K562 (cell line): ENCODE data around the gene ZNF2. TPM values are rescaled to one million over a fixed set of nuclear protein-coding genes. Genes with fewer than 3 reads are reported as not detected.

ENCODE experiments used
- CBX5 ChIP-seq: IDR thresholded peaks from 2 replicates; pipeline ENCODE4 v1.6.1; 2014; ENCODE audit warnings: low read depth, borderline replicate concordance
- CEBPG ChIP-seq, 3 experiments: fragments of 200-800 bp in 1 of 3; sonication (Bioruptor generic) in 1 of 3; sonication (generic) in 1 of 3; formaldehyde crosslinking in 1 of 3; IDR thresholded peaks in 2 of 3; conservative IDR thresholded peaks in 1 of 3; 2 replicates each; pipeline versions ENCODE4 v1.6.1 to v1.8.0; 2016 to 2022; ENCODE audit warnings: missing compliant biosample characterization in 2 of 3, missing genetic modification characterization in 2 of 3, mild to moderate bottlenecking in 1 of 3, missing genetic modification reagents in 1 of 3
- CREB1 ChIP-seq, 2 experiments: sonication (generic) in 1 of 2; formaldehyde crosslinking in 1 of 2; IDR thresholded peaks; 2 replicates each; pipeline versions ENCODE4 v1.6.1 to v1.8.0; 2012 to 2022; ENCODE audit warnings: inconsistent platforms in 1 of 2, mild to moderate bottlenecking in 1 of 2, missing genetic modification reagents in 1 of 2, moderate library complexity in 1 of 2
- CREM ChIP-seq: IDR thresholded peaks from 2 replicates; pipeline ENCODE4 v1.6.1; 2014; ENCODE audit warnings: antibody characterized with exemption, low read depth
- CTBP1 ChIP-seq: fragments of 450-650 bp; IDR thresholded peaks from 2 replicates; pipeline ENCODE4 v1.6.1; 2016; ENCODE audit warnings: borderline replicate concordance
- CXXC5 ChIP-seq: fragments of 250-450 bp; sonication (Bioruptor Pico); IDR thresholded peaks from 2 replicates; pipeline ENCODE4 v1.8.0; 2022; ENCODE audit warnings: inconsistent platforms, mild to moderate bottlenecking, moderate library complexity
- FOSL1 ChIP-seq: fragments of 200-800 bp; sonication (Bioruptor generic); conservative IDR thresholded peaks from 2 replicates; pipeline ENCODE4 v1.6.1; 2016; ENCODE audit warnings: missing genetic modification characterization, missing compliant biosample characterization
- GABPA ChIP-seq: fragments of 200-800 bp; sonication (Bioruptor generic); conservative IDR thresholded peaks from 2 replicates; pipeline ENCODE4 v1.6.1; 2016; ENCODE audit warnings: low read depth, missing genetic modification characterization, missing compliant biosample characterization
- GTF2A2 ChIP-seq: IDR thresholded peaks from 2 replicates; pipeline ENCODE4 v1.6.1; 2016; ENCODE audit warnings: mild to moderate bottlenecking, missing genetic modification characterization, missing compliant biosample characterization
- HES1 ChIP-seq: fragments of 450-650 bp; IDR thresholded peaks from 2 replicates; pipeline ENCODE4 v1.6.1; 2016; ENCODE audit warnings: low read depth, mild to moderate bottlenecking, moderate library complexity
- JUN ChIP-seq, 2 experiments: sonication (generic) in 1 of 2; formaldehyde crosslinking in 1 of 2; IDR thresholded peaks; 2 replicates each; pipeline versions ENCODE4 v1.6.1 to v1.8.0; 2012 to 2022; ENCODE audit warnings: borderline replicate concordance in 2 of 2, mild to moderate bottlenecking in 2 of 2, improper control_type of control experiment in 1 of 2, low read depth in 1 of 2, low read length in 1 of 2, missing genetic modification reagents in 1 of 2
- L3MBTL2 ChIP-seq: fragments of 450-650 bp; IDR thresholded peaks from 2 replicates; pipeline ENCODE4 v1.6.1; 2016; ENCODE audit warnings: mild to moderate bottlenecking, moderate library complexity
- MCM5 ChIP-seq: fragments of 450-650 bp; IDR thresholded peaks from 2 replicates; pipeline ENCODE4 v1.6.1; 2016; ENCODE audit warnings: low read depth
- MIER1 ChIP-seq: fragments of 450-650 bp; IDR thresholded peaks from 2 replicates; pipeline ENCODE4 v1.6.1; 2016; ENCODE audit warnings: antibody characterized with exemption, mild to moderate bottlenecking, low read depth
- PHF8 ChIP-seq: fragments of 200-600 bp; sonication (generic); IDR thresholded peaks from 2 replicates; pipeline ENCODE4 v1.6.1; 2012; ENCODE audit warnings: mixed run types, mild to moderate bottlenecking, inconsistent platforms, low read length, moderate library complexity, borderline replicate concordance
- RNF2 ChIP-seq: sonication (generic); IDR thresholded peaks from 2 replicates; pipeline ENCODE4 v1.6.1; 2016
- TFAP4 ChIP-seq: sonication (generic); formaldehyde crosslinking; IDR thresholded peaks from 2 replicates; pipeline ENCODE4 v1.8.0; 2022; ENCODE audit warnings: missing genetic modification reagents, mild to moderate bottlenecking, moderate library complexity, borderline replicate concordance
- TFE3 ChIP-seq: fragments of 450-650 bp; formaldehyde crosslinking; IDR thresholded peaks from 2 replicates; pipeline ENCODE4 v1.4.0; 2020; ENCODE audit warnings: mild to moderate bottlenecking, mixed read lengths
- XRCC3 ChIP-seq: fragments of 450-650 bp; IDR thresholded peaks from 2 replicates; pipeline ENCODE4 v1.6.1; 2017; ENCODE audit warnings: mild to moderate bottlenecking, moderate library complexity
- YY1 ChIP-seq, 3 experiments: IDR thresholded peaks; 2 replicates each; pipeline ENCODE4 v1.6.1; 2011; ENCODE audit warnings: low read length in 2 of 3, mild to moderate bottlenecking in 2 of 3, moderate library complexity in 2 of 3, borderline replicate concordance in 1 of 3, control low read depth in 1 of 3, low read depth in 1 of 3; ENCODE audit not compliant: insufficient read depth in 3 of 3, insufficient replicate concordance in 2 of 3, control insufficient read depth in 1 of 3, insufficient read length in 1 of 3; ENCODE audit errors: extremely low read depth in 1 of 3
- ZNF140 ChIP-seq: fragments of 250-450 bp; sonication (Bioruptor Pico); IDR thresholded peaks from 2 replicates; pipeline ENCODE4 v1.8.0; 2021; ENCODE audit warnings: moderate library complexity, mild to moderate bottlenecking, inconsistent platforms
- ZNF384 ChIP-seq: IDR thresholded peaks from 2 replicates; pipeline ENCODE4 v1.6.1; 2012; ENCODE audit warnings: low read depth, low read length, improper control_type of control experiment
- ZNF511 ChIP-seq: sonication (generic); formaldehyde crosslinking; IDR thresholded peaks from 2 replicates; pipeline ENCODE4 v1.8.0; 2022; ENCODE audit warnings: mild to moderate bottlenecking, missing genetic modification reagents
- polyA plus RNA-seq, 8 experiments: library from polyadenylated mRNA; depleted of rRNA in 4 of 8; stranded (reverse) in 5 of 8; unstranded in 3 of 8; fragments of >200 nt; fragmentation: Nextera tagmentation in 2 of 8; fragmentation: Illumina TruSeq in 1 of 8; extraction: Ambion mirVana in 2 of 8; extraction: Trizol in 1 of 8; gene quantifications; 2 replicates each; pipeline versions ENCODE4 v1.2.1 to v1.2.3, GENCODE V29; 2011 to 2014; ENCODE audit warnings: inconsistent platforms in 1 of 8, missing spikeins in 1 of 8
- total RNA-seq, 7 experiments: library from RNA; depleted of rRNA in 6 of 7; stranded (reverse); fragments of >200 nt in 6 of 7; fragmentation: Illumina TruSeq in 2 of 7; extraction: Trizol in 2 of 7; gene quantifications; 2 replicates each; pipeline versions ENCODE4 v1.2.1 to v1.2.3, GENCODE V29; 2011 to 2021; ENCODE audit warnings: low replicate concordance in 1 of 7

The ZNF2 gene
- total and polyA plus RNA-seq, 9 of the 15 experiments (the other 6 are each of a cell fraction or from before 2014, with no cell fraction given), result 1.6 to 4.5 (median 3.4) TPM

GRCh38 chr2:95207111-95207961, 41.7 kb downstream of the ZNF2 start, which contains the start of gene ZNF892 (continued):
- TF ChIP-seq TFE3 (CRISPR knock-in tag), result no peak
- TF ChIP-seq PHF8, result peak; percentile 42; the same call in 1 of the 2 replicates
- TF ChIP-seq FOSL1 (tag), result no peak
- no peak for TF ChIP-seq GTF2A2
- TF ChIP-seq ZNF140, result no peak
- no peak for TF ChIP-seq HES1
- peak; percentile 88 for TF ChIP-seq CXXC5 (CRISPR knock-in tag)
- peak in 2 of 3 experiments; percentile 22 to 38 for TF ChIP-seq YY1 (IDR thresholded peaks at IDR 0.05; ENCODE audit: borderline replicate concordance in 1 of 3, control insufficient read depth in 1 of 3, extremely low read depth in 1 of 3, insufficient read depth in 3 of 3, insufficient read length in 1 of 3, insufficient replicate concordance in 2 of 3, low read depth in 1 of 3, low read length in 2 of 3)
- TF ChIP-seq CREB1 (IDR thresholded peaks at IDR 0.05), result peak; percentile 68
- TF ChIP-seq CREB1 (CRISPR knock-in tag; IDR thresholded peaks at IDR 0.05), result peak; percentile 71
- no peak for TF ChIP-seq CEBPG (CRISPR knock-in tag; IDR thresholded peaks at IDR 0.05)
- TF ChIP-seq CEBPG (tag; conservative IDR thresholded peaks at IDR 0.05 in 1 of 2, IDR thresholded peaks at IDR 0.05 in 1 of 2), result no peak
- TF ChIP-seq L3MBTL2, result peak; percentile 84
- peak; percentile 79 for TF ChIP-seq CREM
- no peak for TF ChIP-seq MIER1
- TF ChIP-seq ZNF511, result 0 out of 2 replicates have a peak, but pooled peaks have one; percentile 36
- TF ChIP-seq JUN (IDR thresholded peaks at IDR 0.05; ENCODE audit: borderline replicate concordance, low read depth, low read length), result peak; percentile 7; the same call in 1 of the 2 replicates
- TF ChIP-seq JUN (CRISPR knock-in tag; IDR thresholded peaks at IDR 0.05; ENCODE audit: borderline replicate concordance), result no peak
- TF ChIP-seq CTBP1, result peak; percentile 95
- peak; percentile 96 for TF ChIP-seq TFAP4 (CRISPR knock-in tag)
- no peak for TF ChIP-seq CBX5
- no peak for TF ChIP-seq XRCC3
- TF ChIP-seq ZNF384, result no peak
- 0 out of 2 replicates have a peak, but pooled peaks have one; percentile 22 for TF ChIP-seq RNF2
- TF ChIP-seq GABPA, result no peak
- no peak for TF ChIP-seq MCM5
